Effector memory CD8-positive, alpha-beta T cell (primary cell): Measurements from ENCODE around the gene LMAN2.
A peak's percentile ranks its signal among the peaks of the same experiment; 100 is the strongest.
"Not testable (repeated sequence)": the region's sequence is repeated elsewhere in the genome, so short reads cannot be mapped to it uniquely, and the experiment has no call there.

Experiments used
- ATAC-seq: fragments of 150-1000 bp; cut with Tn5 transposase; replicated peaks from 2 replicates; pipeline ENCODE4 v1.10.0; 2021; ENCODE audit warnings: mild to moderate bottlenecking, moderate library complexity
- DNase-seq, 3 experiments: peaks; one replicate each; pipeline ENCODE4 v3.0.0; 2021
- H3K27ac Mint-ChIP-seq, 2 donors: one replicate each; pipeline ENCODE4 v1.8.0; 2022; ENCODE audit warnings: mild to moderate bottlenecking in 2 of 2, mixed read lengths in 2 of 2, moderate library complexity in 2 of 2
- H3K27me3 Mint-ChIP-seq, 2 donors: one replicate each; pipeline ENCODE4 v1.8.0; 2022; ENCODE audit warnings: mixed read lengths in 2 of 2
- H3K36me3 Mint-ChIP-seq: one replicate; pipeline ENCODE4 v1.8.0; 2022; ENCODE audit warnings: mild to moderate bottlenecking, moderate library complexity, mixed read lengths; ENCODE audit not compliant: insufficient read depth
- H3K4me1 Mint-ChIP-seq, 2 donors: one replicate each; pipeline ENCODE4 v1.8.0; 2022; ENCODE audit warnings: low read depth in 2 of 2, mixed read lengths in 2 of 2
- H3K4me3 Mint-ChIP-seq, 2 donors: one replicate each; pipeline ENCODE4 v1.8.0; 2022; ENCODE audit warnings: mild to moderate bottlenecking in 2 of 2, mixed read lengths in 2 of 2, moderate library complexity in 2 of 2
- H3K9me3 Mint-ChIP-seq, 2 donors: one replicate each; pipeline ENCODE4 v1.8.0; 2022; ENCODE audit warnings: mixed read lengths in 2 of 2

Gene LMAN2

DNA sequence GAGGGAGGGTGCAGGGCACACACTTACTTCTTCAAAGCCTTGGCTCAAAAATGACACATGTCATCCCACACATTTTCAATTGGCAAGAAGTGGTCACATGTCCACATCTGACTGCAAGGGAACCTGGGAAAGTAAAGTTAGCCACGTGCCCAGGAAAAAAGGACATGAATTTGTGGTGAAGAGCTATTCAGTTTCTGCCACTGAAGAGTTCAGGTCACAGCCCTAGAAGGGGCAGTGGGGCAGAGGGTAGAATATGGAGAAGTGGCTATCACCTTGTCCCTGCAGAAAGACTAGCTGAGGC, 4.3 kb upstream of the LMAN2 start:
- Mint-ChIP-seq H3K36me3 (peaks cover 46% of the 10 kb centered on the region), H3K9me3 (no peaks in the 10 kb centered on the region), H3K27me3 (no peaks in the 10 kb centered on the region), H3K27ac (peak overlapping the region; percentile 35 to 38), H3K4me3 (peak overlapping the region in 1 of 2 donors; percentile 96), H3K4me1 (peaks cover 58 to 62% of the 10 kb centered on the region in 2 donors)
- DNase-seq (no peak), ATAC-seq (no peak)

- Mint-ChIP-seq H3K4me3 (no peak overlapping the region), H3K4me1 (peaks cover 60 to 65% of the 10 kb centered on the region in 2 donors), H3K36me3 (peaks cover 47% of the 10 kb centered on the region), H3K9me3 (no peaks in the 10 kb centered on the region), H3K27ac (peak overlapping the region in 1 of 2 donors; percentile 38), H3K27me3 (no peaks in the 10 kb centered on the region)
- DNase-seq (no peak), ATAC-seq (no peak)
Measured at GRCh38 chr5:177355162-177355867, 3.8 kb upstream of the LMAN2 start.

DNA sequence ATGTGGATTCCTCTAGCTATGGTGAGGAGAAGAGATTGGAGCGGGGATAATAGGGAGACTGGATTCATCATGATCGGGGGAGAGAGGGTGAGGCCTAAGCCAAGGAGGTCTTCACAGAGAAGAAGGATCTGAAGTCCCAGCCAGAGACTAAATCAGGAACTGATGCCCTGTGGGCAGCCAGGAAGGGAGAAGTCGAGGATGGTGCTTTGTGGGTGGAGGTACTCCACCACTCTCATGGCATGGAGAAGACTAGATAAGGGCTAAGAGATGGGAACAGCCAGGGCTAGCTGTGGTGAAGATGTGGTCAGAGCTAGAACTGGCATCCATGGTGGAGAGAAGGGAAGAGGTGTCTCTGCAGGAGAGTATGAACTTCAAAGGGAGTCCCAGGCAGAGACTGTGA, 3.2 kb upstream of the LMAN2 start:
- no peak for DNase-seq
- peak overlapping the region in 1 of 2 donors; percentile 12 for H3K27ac Mint-ChIP-seq

GRCh38 chr5:177354256-177354655, 2.8 kb upstream of the LMAN2 start:
- no peak for ATAC-seq

More for the DNA sequence above, 3.2 kb upstream of the LMAN2 start:
- no peak overlapping the region for H3K4me3 Mint-ChIP-seq
- no peaks in the 10 kb centered on the region for H3K9me3 Mint-ChIP-seq
- H3K4me1 Mint-ChIP-seq, result peaks cover 60 to 62% of the 10 kb centered on the region in 2 donors
- H3K27me3 Mint-ChIP-seq, result no peaks in the 10 kb centered on the region
- ATAC-seq, result no peak
- H3K36me3 Mint-ChIP-seq, result peaks cover 52% of the 10 kb centered on the region

DNA sequence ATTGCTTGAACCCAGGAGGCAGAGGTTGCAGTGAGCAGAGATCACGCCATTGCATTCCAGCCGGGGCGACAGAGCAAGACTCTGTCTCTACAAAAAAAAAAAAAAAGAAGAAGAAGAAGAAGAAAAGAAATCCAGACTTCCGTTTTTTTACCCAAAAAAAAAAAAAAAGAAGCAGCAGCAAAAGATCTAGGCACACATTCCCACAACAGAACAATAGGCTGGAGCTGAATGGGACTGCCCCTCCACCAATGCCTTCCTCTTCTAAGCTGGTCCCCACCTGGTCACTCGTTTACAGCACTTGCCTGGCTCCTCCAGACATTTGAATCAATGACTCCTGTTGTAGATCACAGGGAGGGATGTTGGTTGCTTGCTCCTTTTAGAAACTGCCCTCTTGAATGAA, 1.6 kb upstream of the LMAN2 start:
- DNase-seq (no peak), ATAC-seq (no peak)
- H3K27me3 Mint-ChIP-seq, result no peaks in the 10 kb centered on the region
- H3K36me3 Mint-ChIP-seq, result peaks cover 57% of the 10 kb centered on the region
- peaks cover 56 to 58% of the 10 kb centered on the region in 2 donors for H3K4me1 Mint-ChIP-seq
- no peak overlapping the region for H3K4me3 Mint-ChIP-seq
- no peak overlapping the region for H3K27ac Mint-ChIP-seq
- no peaks in the 10 kb centered on the region for H3K9me3 Mint-ChIP-seq

More at GRCh38 chr5:177354256-177354655, 2.8 kb upstream of the LMAN2 start:
- no peaks in the 10 kb centered on the region for H3K9me3 Mint-ChIP-seq
- H3K27me3 Mint-ChIP-seq, result no peaks in the 10 kb centered on the region
- DNase-seq, result no peak
- no peak overlapping the region for H3K27ac Mint-ChIP-seq
- no peak overlapping the region for H3K4me3 Mint-ChIP-seq
- peaks cover 61 to 62% of the 10 kb centered on the region in 2 donors for H3K4me1 Mint-ChIP-seq
- H3K36me3 Mint-ChIP-seq, result peaks cover 50% of the 10 kb centered on the region

DNA sequence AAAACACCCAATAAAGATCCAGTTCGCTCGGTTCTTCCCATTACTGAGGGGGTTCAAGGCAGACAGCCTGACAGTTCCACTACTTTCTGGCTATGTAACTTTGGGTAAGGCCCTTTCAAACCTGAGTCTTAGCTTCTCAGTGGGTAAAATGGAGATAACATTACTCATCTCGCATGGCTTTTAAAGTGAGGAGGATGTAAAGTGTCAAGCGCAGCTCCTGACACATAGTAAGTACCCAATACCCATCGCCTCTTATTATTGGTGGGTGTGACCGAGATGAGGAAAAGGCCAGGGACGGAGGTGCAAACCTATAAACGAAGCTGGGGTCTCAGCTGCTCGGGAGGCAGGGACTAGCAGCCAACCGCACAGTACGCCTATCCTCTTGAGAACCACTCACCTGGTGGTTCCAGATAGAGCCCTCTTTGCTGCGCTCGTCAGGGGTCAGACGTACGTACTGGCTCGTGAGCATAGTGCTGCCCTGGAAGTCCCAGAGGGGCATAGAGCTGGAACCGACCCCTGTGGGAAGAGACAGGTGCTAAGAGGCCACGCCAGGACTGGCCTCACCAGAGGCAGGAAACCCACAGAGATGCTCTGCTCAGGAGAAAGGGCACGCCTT, 584 bp downstream of the LMAN2 start:
- peaks cover 55% of the 10 kb centered on the region for H3K36me3 Mint-ChIP-seq
- H3K27ac Mint-ChIP-seq, result peak overlapping the region; percentile 100
- H3K4me1 Mint-ChIP-seq, result peaks cover 50 to 54% of the 10 kb centered on the region in 2 donors
- peak overlapping the region; percentile 98 to 99 for H3K4me3 Mint-ChIP-seq
- DNase-seq (no peak), ATAC-seq (no peak)
- no peaks in the 10 kb centered on the region for H3K9me3 Mint-ChIP-seq
- H3K27me3 Mint-ChIP-seq, result no peaks in the 10 kb centered on the region

DNA sequence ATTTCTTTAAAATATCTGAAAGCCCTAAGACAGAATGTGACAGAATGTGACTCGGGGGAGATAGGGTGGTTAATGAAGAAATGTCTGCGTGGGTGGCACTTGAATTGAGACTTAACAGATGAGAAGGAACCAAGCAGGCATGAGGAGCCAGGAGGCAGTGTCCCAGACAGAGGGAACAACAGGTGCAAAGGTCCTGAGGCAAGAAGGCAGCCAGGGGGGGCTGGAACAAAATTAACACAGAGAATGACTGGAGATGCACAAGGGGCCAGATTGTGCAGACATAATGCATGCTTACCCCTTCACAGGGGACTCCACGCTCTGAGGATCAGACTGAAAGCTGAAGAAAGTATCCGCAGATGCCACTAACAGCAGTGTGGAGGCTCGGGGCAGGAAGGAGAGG, 1.7 kb downstream of the LMAN2 start:
- peak overlapping the region; percentile 98 to 99 for H3K4me3 Mint-ChIP-seq
- peaks cover 43 to 45% of the 10 kb centered on the region in 2 donors for H3K4me1 Mint-ChIP-seq
- H3K36me3 Mint-ChIP-seq, result peaks cover 58% of the 10 kb centered on the region
- DNase-seq (no peak), ATAC-seq (no peak)
- no peaks in the 10 kb centered on the region for H3K27me3 Mint-ChIP-seq
- peak overlapping the region; percentile 88 to 100 for H3K27ac Mint-ChIP-seq
- no peaks in the 10 kb centered on the region for H3K9me3 Mint-ChIP-seq

DNA sequence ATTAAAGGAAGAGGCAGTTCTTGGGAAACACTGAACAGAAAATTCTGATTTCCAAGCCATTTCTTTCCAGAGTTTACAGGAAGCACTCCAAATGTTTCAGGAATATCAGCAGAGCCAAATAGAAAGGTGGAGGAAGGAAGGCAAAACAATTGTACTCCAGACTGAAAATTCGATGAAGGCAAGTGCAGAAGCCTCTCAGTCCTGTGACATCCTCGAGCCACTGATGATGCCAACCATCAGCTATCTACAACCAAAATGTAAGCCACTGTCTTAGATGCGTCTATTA, 2.2 kb downstream of the LMAN2 start:
- DNase-seq, result no peak
- Mint-ChIP-seq H3K27me3 (no peaks in the 10 kb centered on the region), H3K4me1 (peaks cover 39 to 45% of the 10 kb centered on the region in 2 donors), H3K9me3 (no peaks in the 10 kb centered on the region), H3K4me3 (peak overlapping the region; percentile 98 to 99), H3K36me3 (peaks cover 58% of the 10 kb centered on the region), H3K27ac (peak overlapping the region; percentile 88 to 100)
- no peak for ATAC-seq

GRCh38 chr5:177347699-177348098, 3.8 kb downstream of the LMAN2 start:
- no peaks in the 10 kb centered on the region for H3K9me3 Mint-ChIP-seq
- ATAC-seq, result no peak
- H3K27me3 Mint-ChIP-seq, result no peaks in the 10 kb centered on the region
- peaks cover 39 to 52% of the 10 kb centered on the region in 2 donors for H3K4me1 Mint-ChIP-seq
- peak overlapping the region in 1 of 2 donors; percentile 35 for H3K4me3 Mint-ChIP-seq
- peaks cover 54% of the 10 kb centered on the region for H3K36me3 Mint-ChIP-seq
- DNase-seq, result no peak
- no peak overlapping the region for H3K27ac Mint-ChIP-seq

GRCh38 chr5:177346820-177347219, 4.6 kb downstream of the LMAN2 start:
- H3K27me3 Mint-ChIP-seq, result no peaks in the 10 kb centered on the region
- no peak overlapping the region for H3K4me3 Mint-ChIP-seq
- H3K4me1 Mint-ChIP-seq, result peaks cover 36 to 49% of the 10 kb centered on the region in 2 donors

GRCh38 chr5:177344891-177345290, 6.6 kb downstream of the LMAN2 start:
- DNase-seq (no peak), ATAC-seq (no peak)
- peaks cover 26 to 40% of the 10 kb centered on the region in 2 donors for H3K4me1 Mint-ChIP-seq
- no peaks in the 10 kb centered on the region for H3K9me3 Mint-ChIP-seq
- peak overlapping the region in 1 of 2 donors; percentile 54 for H3K27ac Mint-ChIP-seq
- no peaks in the 10 kb centered on the region for H3K27me3 Mint-ChIP-seq
- H3K4me3 Mint-ChIP-seq, result no peak overlapping the region
- H3K36me3 Mint-ChIP-seq, result peaks cover 53% of the 10 kb centered on the region

More at GRCh38 chr5:177346820-177347219, 4.6 kb downstream of the LMAN2 start:
- DNase-seq (no peak), ATAC-seq (no peak)
- H3K27ac Mint-ChIP-seq, result peak overlapping the region in 1 of 2 donors; percentile 46
- no peaks in the 10 kb centered on the region for H3K9me3 Mint-ChIP-seq
- H3K36me3 Mint-ChIP-seq, result peaks cover 51% of the 10 kb centered on the region

DNA sequence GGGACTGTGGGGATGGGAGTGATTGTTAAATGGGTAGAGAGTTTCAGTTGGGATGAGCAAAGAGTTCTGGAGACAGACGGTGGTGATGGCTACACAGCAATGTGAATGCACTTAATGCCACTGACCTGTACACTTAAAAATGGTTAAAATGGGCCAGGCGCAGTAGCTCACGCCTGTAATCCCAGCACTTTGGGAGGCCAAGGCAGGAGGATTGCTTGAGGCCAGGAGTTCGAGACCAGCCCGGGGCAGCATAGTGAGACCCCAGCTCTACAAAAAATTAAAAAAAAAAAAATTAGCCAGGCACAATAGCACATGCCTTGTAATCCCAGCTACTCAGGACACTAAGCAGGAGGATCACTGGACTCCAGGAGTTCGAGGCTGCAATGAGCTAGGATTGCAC, 7.7 kb downstream of the LMAN2 start:
- H3K36me3 Mint-ChIP-seq, result peaks cover 57% of the 10 kb centered on the region
- H3K4me1 Mint-ChIP-seq, result peaks cover 26 to 40% of the 10 kb centered on the region in 2 donors
- ATAC-seq (no peak), DNase-seq (no peak)
- H3K27ac Mint-ChIP-seq, result peak overlapping the region in 1 of 2 donors; percentile 27
- no peak overlapping the region for H3K4me3 Mint-ChIP-seq
- H3K9me3 Mint-ChIP-seq, result no peaks in the 10 kb centered on the region
- H3K27me3 Mint-ChIP-seq, result no peaks in the 10 kb centered on the region

DNA sequence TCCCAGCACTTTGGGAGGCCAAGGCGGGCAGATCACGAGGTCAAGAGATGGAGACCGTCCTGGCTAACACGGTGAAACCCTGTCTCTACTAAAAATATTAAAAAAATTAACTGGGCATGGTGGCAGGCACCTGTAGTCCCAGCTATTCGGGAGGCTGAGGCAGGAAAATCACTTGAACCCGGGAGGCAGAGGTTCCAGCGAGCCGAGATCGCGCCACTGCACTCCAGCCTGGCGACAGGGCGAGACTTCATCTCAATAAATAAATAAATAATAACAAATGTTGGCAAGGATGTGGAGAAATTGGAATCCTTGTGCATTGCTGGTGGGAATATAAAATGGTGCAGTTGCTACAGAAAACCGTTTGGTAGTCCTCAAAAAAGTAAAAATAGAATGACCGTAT, 8.5 kb downstream of the LMAN2 start:
- H3K27me3 Mint-ChIP-seq, H3K4me3 Mint-ChIP-seq, ATAC-seq, H3K9me3 Mint-ChIP-seq, DNase-seq: not testable (repeated sequence)
- peaks cover 51% of the 10 kb centered on the region for H3K36me3 Mint-ChIP-seq
- peaks cover 27 to 43% of the 10 kb centered on the region in 2 donors for H3K4me1 Mint-ChIP-seq
- peak overlapping the region in 1 of 2 donors; percentile 27 for H3K27ac Mint-ChIP-seq

DNA sequence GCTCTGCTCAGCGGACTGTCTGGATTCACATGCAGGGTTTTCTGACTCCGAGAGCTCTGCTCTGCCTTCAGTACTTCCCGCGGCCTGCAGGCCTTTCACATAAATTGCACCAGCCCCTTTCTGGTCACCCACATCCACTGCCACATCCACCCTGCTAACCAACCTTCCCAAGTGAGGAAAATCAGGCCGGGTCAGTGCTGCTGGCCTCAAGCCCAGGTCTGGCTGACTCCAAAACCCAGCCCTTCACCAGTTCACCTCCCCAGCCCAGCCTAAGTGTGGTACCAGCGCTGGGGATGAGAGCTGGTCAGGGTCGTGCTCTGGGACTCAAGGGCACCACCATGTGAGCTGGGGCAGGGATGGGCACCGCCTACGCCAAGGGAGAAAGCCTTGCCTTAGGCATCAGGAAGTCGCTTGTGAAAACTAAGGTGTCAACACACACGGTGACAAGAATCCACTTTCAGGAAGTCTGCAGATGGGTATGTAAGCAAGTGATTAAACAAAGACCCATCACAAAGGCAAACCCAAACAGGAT, 12.3 kb downstream of the LMAN2 start:
- Mint-ChIP-seq H3K4me3 (peak overlapping the region; percentile 40 to 41), H3K27ac (peak overlapping the region; percentile 9 to 91), H3K4me1 (peaks cover 26 to 33% of the 10 kb centered on the region in 2 donors), H3K36me3 (peaks cover 58% of the 10 kb centered on the region), H3K9me3 (no peaks in the 10 kb centered on the region), H3K27me3 (no peaks in the 10 kb centered on the region)
- no peak for DNase-seq
- peak; percentile 33 for ATAC-seq
